Glomerular endothelial cell (primary cell): Measurements from ENCODE around the gene PCP4. TPM values are rescaled to one million over a fixed set of nuclear protein-coding genes. Genes with fewer than 3 reads are reported as not detected.

Experiments used
- DNase-seq: peaks from one replicate; pipeline ENCODE4 v3.0.0-alpha.2; 2011; ENCODE audit warnings: low read depth, low spot score; ENCODE audit errors: extremely low read depth
- total RNA-seq: library from RNA; depleted of rRNA; stranded (reverse); fragments of >200 nt; gene quantifications from 2 replicates; pipeline ENCODE4 v1.2.3, GENCODE V29; 2015

The PCP4 gene
- total RNA-seq, 1 donor from 2014 or later = not detected

DNA sequence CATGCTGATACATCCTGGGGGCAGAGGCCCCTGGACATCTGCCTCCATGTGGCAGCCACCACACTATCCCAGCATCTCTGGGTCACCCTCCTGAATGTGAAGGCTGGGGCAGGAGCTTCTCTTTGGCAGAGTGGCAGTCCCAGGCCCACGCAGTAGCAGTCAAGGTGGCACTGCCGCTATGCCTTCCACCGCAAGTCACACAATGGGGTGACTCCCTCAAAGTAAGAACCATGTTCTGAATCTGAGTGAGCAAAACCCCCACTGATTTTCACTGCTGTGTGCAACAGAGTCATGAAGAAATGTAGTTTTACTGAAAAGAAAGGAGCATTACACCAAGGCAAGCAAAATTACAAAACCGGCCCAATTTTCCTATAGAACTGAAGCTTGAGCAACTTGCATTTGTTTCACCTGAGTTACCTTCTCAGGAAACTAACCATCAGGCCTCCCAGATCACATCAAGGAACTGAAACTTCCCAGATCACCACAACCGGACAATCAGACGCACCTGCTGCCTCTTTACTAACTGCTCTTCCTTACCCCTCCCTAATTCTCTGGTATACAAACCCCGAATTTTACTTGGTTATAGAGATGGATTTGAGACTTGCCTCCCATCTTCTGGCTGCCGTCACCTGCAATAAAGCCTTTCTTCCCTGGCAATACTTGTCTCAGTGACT lies 102.6 kb downstream of the PCP4 start:
- DNase-seq = no peak

DNA sequence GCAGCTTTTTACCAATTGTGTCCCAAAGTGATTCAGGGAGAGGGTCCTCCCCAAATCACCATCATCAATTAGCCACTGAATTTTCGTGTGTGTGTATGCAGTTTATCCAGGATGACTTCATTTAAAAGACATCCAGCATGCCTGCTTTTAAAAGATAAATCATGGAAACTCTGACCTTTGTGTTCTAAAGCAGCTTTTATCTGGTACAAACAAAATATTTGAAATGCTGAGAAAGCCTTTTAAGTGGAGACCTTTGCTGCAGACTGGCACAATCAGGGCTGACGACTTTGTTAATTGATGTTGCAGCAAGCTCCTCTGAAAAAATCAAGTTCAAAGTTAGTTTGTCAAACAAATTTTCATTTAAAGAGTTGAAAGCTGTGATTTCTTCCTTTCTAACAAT lies 104.7 kb downstream of the PCP4 start:
- DNase-seq = no peak

DNA sequence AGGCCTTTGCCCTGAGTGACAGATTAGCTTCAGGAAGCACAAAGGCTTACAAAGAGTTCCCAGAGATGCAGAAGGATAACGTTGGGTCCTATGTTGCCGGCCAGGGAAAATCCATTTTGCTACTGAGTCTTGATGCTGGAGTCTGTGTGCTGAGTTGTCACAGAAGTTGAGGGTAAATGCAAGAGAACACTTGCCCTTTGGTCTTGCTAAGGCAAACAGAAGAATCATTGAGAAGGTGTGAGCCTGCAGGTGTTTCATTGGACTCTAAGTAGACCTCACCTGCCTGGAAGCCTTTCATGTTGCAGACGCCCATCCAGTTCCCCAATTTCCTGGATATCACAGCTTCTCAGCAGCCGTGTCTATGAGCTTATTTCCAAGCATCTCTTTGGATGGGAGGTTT lies 105.2 kb downstream of the PCP4 start:
- DNase-seq = no peak

DNA sequence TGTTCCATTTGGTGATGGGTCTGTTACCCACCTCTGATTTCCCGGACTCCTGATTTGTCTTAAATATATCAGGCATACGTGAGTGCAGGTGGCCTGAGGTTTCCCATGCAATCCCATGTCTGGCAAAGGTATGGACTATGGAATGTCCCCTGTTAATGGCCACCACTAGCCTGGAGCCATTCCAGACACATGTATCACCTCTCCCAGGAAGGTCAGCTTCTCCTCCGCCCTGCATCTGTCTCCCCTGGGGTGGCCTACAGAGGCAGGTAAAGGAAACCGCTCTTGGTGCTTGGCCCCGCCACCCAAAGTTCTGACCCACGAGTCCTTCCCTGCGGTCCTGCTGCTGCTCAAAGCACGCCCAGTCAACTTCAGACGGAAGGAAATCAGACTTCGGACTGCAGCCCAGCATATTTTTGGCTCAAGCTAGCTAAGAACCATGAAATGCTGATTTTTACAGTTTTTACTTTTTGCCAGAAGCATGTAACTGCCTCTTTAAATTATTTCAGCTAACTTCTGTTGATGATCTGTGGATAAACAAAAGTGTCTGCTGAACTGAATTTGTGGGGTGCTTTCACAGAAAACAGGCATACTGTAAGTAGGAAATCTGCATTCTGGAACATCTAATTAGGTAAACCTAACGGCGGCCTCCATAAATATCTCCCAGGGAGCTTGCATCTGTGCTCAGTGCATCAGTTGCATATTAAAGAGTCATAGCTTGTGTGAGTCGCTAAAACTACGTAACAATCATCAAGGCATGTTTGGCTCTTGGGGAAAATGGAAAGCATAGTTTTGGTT lies 105.9 kb downstream of the PCP4 start:
- no peak for DNase-seq

DNA sequence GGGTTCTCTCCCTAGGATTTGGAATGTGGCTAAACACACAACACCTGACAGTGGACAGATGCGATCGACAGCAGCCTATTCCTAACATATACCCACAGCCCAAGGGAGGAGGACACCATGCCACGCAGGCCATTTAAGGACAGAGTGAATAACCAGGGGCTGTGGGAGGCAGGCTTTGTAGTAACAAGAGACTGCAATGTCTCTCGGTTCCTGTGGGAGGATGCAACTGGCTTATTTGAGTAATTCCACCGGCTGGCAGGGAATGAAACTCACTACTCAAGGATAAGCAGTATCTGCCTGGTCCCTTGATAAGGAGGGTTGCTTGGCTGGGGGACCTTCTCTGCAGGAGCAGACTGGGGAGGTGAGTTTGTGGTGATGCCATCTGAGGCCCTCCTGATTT lies 109.6 kb downstream of the PCP4 start:
- DNase-seq = no peak

Other genes with a start within 250 kb of the PCP4 start
- not detected in 2 replicates for gene IGSF5, start 122.3 kb upstream of the PCP4 start, total RNA-seq